ENCODE measurements around the gene TRAF4.

DNA sequence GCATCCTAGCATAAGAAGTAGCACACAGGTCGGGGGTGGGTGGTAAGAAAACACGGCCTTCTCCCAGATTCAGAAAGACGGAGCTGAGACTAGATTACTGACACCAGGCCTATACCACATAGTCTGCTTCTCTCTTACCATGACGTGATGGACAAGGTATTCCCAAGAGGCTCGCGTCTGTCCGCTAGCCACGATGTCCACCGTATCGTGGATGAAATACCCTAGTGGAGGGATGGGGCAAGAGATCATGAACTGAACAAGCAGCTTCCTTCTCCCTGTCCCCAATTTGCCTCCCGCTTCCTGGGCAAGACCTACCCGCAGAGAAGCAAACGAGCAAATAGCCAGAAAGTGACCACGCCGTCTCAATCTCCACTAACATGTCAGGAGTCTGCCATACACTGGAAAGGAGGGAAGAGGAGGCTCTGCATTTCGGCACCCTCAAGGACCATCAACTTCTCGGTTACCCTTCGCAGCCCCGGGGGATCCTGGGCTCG, 18.6 kb upstream of the TRAF4 start:
- TF ChIP-seq, protein P1, sequence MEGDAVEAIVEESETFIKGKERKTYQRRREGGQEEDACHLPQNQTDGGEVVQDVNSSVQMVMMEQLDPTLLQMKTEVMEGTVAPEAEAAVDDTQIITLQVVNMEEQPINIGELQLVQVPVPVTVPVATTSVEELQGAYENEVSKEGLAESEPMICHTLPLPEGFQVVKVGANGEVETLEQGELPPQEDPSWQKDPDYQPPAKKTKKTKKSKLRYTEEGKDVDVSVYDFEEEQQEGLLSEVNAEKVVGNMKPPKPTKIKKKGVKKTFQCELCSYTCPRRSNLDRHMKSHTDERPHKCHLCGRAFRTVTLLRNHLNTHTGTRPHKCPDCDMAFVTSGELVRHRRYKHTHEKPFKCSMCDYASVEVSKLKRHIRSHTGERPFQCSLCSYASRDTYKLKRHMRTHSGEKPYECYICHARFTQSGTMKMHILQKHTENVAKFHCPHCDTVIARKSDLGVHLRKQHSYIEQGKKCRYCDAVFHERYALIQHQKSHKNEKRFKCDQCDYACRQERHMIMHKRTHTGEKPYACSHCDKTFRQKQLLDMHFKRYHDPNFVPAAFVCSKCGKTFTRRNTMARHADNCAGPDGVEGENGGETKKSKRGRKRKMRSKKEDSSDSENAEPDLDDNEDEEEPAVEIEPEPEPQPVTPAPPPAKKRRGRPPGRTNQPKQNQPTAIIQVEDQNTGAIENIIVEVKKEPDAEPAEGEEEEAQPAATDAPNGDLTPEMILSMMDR (IDR thresholded peaks at IDR 0.05; ENCODE audit: low read depth, low read length, missing input control): no peak
- no peak for TF ChIP-seq GABPA (IDR thresholded peaks at IDR 0.05 in 1 of 2, conservative IDR thresholded peaks at IDR 0.05 in 1 of 2)
- TF ChIP-seq, protein P2, sequence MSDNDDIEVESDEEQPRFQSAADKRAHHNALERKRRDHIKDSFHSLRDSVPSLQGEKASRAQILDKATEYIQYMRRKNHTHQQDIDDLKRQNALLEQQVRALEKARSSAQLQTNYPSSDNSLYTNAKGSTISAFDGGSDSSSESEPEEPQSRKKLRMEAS (IDR thresholded peaks at IDR 0.05): no peak
